Measurements from ENCODE around the gene ZFHX3.

Gene ZFHX3

GRCh38 chr16:72910381-72910780 lies 137.5 kb downstream of the ZFHX3 start:
- Histone ChIP-seq H3K9ac (ENCODE audit: low read depth in 1 of 2, low read length in 2 of 2) (no peak overlapping the region), H3K27ac (ENCODE audit: low read depth, low read length) (no peak overlapping the region), H3K9me3 (ENCODE audit: control insufficient read depth in 1 of 2, low read length in 2 of 2) (no peaks in the 10 kb centered on the region), H3K36me3 (ENCODE audit: control insufficient read depth in 1 of 2, insufficient read depth in 2 of 2, low read length in 2 of 2) (no peaks in the 10 kb centered on the region), H3K27me3 (ENCODE audit: control insufficient read depth in 1 of 2, insufficient read depth in 2 of 2, low read length in 2 of 2) (no peaks in the 10 kb centered on the region), H3K4me3 (ENCODE audit: low read depth in 1 of 2, low read length in 2 of 2) (no peak overlapping the region), H3K4me1 (ENCODE audit: control insufficient read depth in 1 of 2, insufficient read depth in 2 of 2, low read length in 2 of 2) (peaks cover 7 to 8% of the 10 kb centered on the region in 2 donors)

GRCh38 chr16:72909196-72909595 lies 138.7 kb downstream of the ZFHX3 start:
- Histone ChIP-seq H3K36me3 (ENCODE audit: control insufficient read depth in 1 of 2, insufficient read depth in 2 of 2, low read length in 2 of 2) (no peaks in the 10 kb centered on the region), H3K4me3 (ENCODE audit: low read depth in 1 of 2, low read length in 2 of 2) (no peak overlapping the region), H3K27me3 (ENCODE audit: control insufficient read depth in 1 of 2, insufficient read depth in 2 of 2, low read length in 2 of 2) (no peaks in the 10 kb centered on the region), H3K4me1 (ENCODE audit: control insufficient read depth in 1 of 2, insufficient read depth in 2 of 2, low read length in 2 of 2) (peaks cover 6 to 7% of the 10 kb centered on the region in 2 donors), H3K9me3 (ENCODE audit: control insufficient read depth in 1 of 2, low read length in 2 of 2) (no peaks in the 10 kb centered on the region), H3K27ac (ENCODE audit: low read depth, low read length) (no peak overlapping the region), H3K9ac (ENCODE audit: low read depth in 1 of 2, low read length in 2 of 2) (no peak overlapping the region)

- Histone ChIP-seq H3K9me3 (ENCODE audit: control insufficient read depth in 1 of 2, low read length in 2 of 2) (no peaks in the 10 kb centered on the region), H3K36me3 (ENCODE audit: control insufficient read depth in 1 of 2, insufficient read depth in 2 of 2, low read length in 2 of 2) (no peaks in the 10 kb centered on the region), H3K4me1 (ENCODE audit: control insufficient read depth in 1 of 2, insufficient read depth in 2 of 2, low read length in 2 of 2) (peaks cover 0 to under 1% of the 10 kb centered on the region in 2 donors), H3K27me3 (ENCODE audit: control insufficient read depth in 1 of 2, insufficient read depth in 2 of 2, low read length in 2 of 2) (no peaks in the 10 kb centered on the region), H3K9ac (ENCODE audit: low read depth in 1 of 2, low read length in 2 of 2) (no peak overlapping the region), H3K27ac (ENCODE audit: low read depth, low read length) (no peak overlapping the region), H3K4me3 (ENCODE audit: low read depth in 1 of 2, low read length in 2 of 2) (no peak overlapping the region)
These were observed 139.4 kb downstream of the ZFHX3 start for GRCh38 chr16:72908362-72909167.

GRCh38 chr16:72905581-72905980 lies 142.3 kb downstream of the ZFHX3 start:
- Histone ChIP-seq H3K9ac (ENCODE audit: low read depth in 1 of 2, low read length in 2 of 2) (no peak overlapping the region), H3K27ac (ENCODE audit: low read depth, low read length) (no peak overlapping the region), H3K9me3 (ENCODE audit: control insufficient read depth in 1 of 2, low read length in 2 of 2) (no peaks in the 10 kb centered on the region)

GRCh38 chr16:72903176-72903575 lies 144.8 kb downstream of the ZFHX3 start:
- no peak overlapping the region for H3K4me3 ChIP-seq (ENCODE audit: low read depth in 1 of 2, low read length in 2 of 2)
- H3K36me3 ChIP-seq (ENCODE audit: control insufficient read depth in 1 of 2, insufficient read depth in 2 of 2, low read length in 2 of 2) = no peaks in the 10 kb centered on the region
- no peak overlapping the region for H3K9ac ChIP-seq (ENCODE audit: low read depth in 1 of 2, low read length in 2 of 2)
- no peaks in the 10 kb centered on the region for H3K27me3 ChIP-seq (ENCODE audit: control insufficient read depth in 1 of 2, insufficient read depth in 2 of 2, low read length in 2 of 2)
- H3K27ac ChIP-seq (ENCODE audit: low read depth, low read length) = no peak overlapping the region
- no peaks in the 10 kb centered on the region for H3K9me3 ChIP-seq (ENCODE audit: control insufficient read depth in 1 of 2, low read length in 2 of 2)
- H3K4me1 ChIP-seq (ENCODE audit: control insufficient read depth in 1 of 2, insufficient read depth in 2 of 2, low read length in 2 of 2) = no peaks in the 10 kb centered on the region

More at GRCh38 chr16:72905581-72905980, 142.3 kb downstream of the ZFHX3 start:
- no peaks in the 10 kb centered on the region for H3K36me3 ChIP-seq (ENCODE audit: control insufficient read depth in 1 of 2, insufficient read depth in 2 of 2, low read length in 2 of 2)
- no peaks in the 10 kb centered on the region for H3K27me3 ChIP-seq (ENCODE audit: control insufficient read depth in 1 of 2, insufficient read depth in 2 of 2, low read length in 2 of 2)
- H3K4me3 ChIP-seq (ENCODE audit: low read depth in 1 of 2, low read length in 2 of 2) = no peak overlapping the region
- no peaks in the 10 kb centered on the region for H3K4me1 ChIP-seq (ENCODE audit: control insufficient read depth in 1 of 2, insufficient read depth in 2 of 2, low read length in 2 of 2)

- Histone ChIP-seq H3K4me1 (ENCODE audit: control insufficient read depth in 1 of 2, insufficient read depth in 2 of 2, low read length in 2 of 2) (no peaks in the 10 kb centered on the region), H3K4me3 (ENCODE audit: low read depth in 1 of 2, low read length in 2 of 2) (no peak overlapping the region), H3K9me3 (ENCODE audit: control insufficient read depth in 1 of 2, low read length in 2 of 2) (no peaks in the 10 kb centered on the region), H3K27me3 (ENCODE audit: control insufficient read depth in 1 of 2, insufficient read depth in 2 of 2, low read length in 2 of 2) (no peaks in the 10 kb centered on the region), H3K9ac (ENCODE audit: low read depth in 1 of 2, low read length in 2 of 2) (no peak overlapping the region), H3K27ac (ENCODE audit: low read depth, low read length) (no peak overlapping the region), H3K36me3 (ENCODE audit: control insufficient read depth in 1 of 2, insufficient read depth in 2 of 2, low read length in 2 of 2) (no peaks in the 10 kb centered on the region)
These were observed 145.7 kb downstream of the ZFHX3 start for GRCh38 chr16:72902206-72902605.

GRCh38 chr16:72901000-72901627 lies 146.8 kb downstream of the ZFHX3 start:
- H3K4me1 ChIP-seq (ENCODE audit: control insufficient read depth in 1 of 2, insufficient read depth in 2 of 2, low read length in 2 of 2) = no peaks in the 10 kb centered on the region
- no peak overlapping the region for H3K4me3 ChIP-seq (ENCODE audit: low read depth in 1 of 2, low read length in 2 of 2)
- H3K9me3 ChIP-seq (ENCODE audit: control insufficient read depth in 1 of 2, low read length in 2 of 2) = no peaks in the 10 kb centered on the region
- no peaks in the 10 kb centered on the region for H3K36me3 ChIP-seq (ENCODE audit: control insufficient read depth in 1 of 2, insufficient read depth in 2 of 2, low read length in 2 of 2)
- no peak overlapping the region for H3K9ac ChIP-seq (ENCODE audit: low read depth in 1 of 2, low read length in 2 of 2)
- H3K27me3 ChIP-seq (ENCODE audit: control insufficient read depth in 1 of 2, insufficient read depth in 2 of 2, low read length in 2 of 2) = no peaks in the 10 kb centered on the region
- H3K27ac ChIP-seq (ENCODE audit: low read depth, low read length) = no peak overlapping the region

- no peak overlapping the region for H3K9ac ChIP-seq (ENCODE audit: low read depth in 1 of 2, low read length in 2 of 2)
- H3K4me1 ChIP-seq (ENCODE audit: control insufficient read depth in 1 of 2, insufficient read depth in 2 of 2, low read length in 2 of 2) = no peaks in the 10 kb centered on the region
- no peak overlapping the region for H3K27ac ChIP-seq (ENCODE audit: low read depth, low read length)
- no peaks in the 10 kb centered on the region for H3K36me3 ChIP-seq (ENCODE audit: control insufficient read depth in 1 of 2, insufficient read depth in 2 of 2, low read length in 2 of 2)
- no peaks in the 10 kb centered on the region for H3K9me3 ChIP-seq (ENCODE audit: control insufficient read depth in 1 of 2, low read length in 2 of 2)
- no peaks in the 10 kb centered on the region for H3K27me3 ChIP-seq (ENCODE audit: control insufficient read depth in 1 of 2, insufficient read depth in 2 of 2, low read length in 2 of 2)
- H3K4me3 ChIP-seq (ENCODE audit: low read depth in 1 of 2, low read length in 2 of 2) = no peak overlapping the region
These were observed 149.6 kb downstream of the ZFHX3 start for GRCh38 chr16:72898216-72898825.

GRCh38 chr16:72897707-72898106 lies 150.2 kb downstream of the ZFHX3 start:
- H3K27ac ChIP-seq (ENCODE audit: low read depth, low read length) = no peak overlapping the region
- no peak overlapping the region for H3K4me3 ChIP-seq (ENCODE audit: low read depth in 1 of 2, low read length in 2 of 2)
- no peaks in the 10 kb centered on the region for H3K4me1 ChIP-seq (ENCODE audit: control insufficient read depth in 1 of 2, insufficient read depth in 2 of 2, low read length in 2 of 2)
- no peak overlapping the region for H3K9ac ChIP-seq (ENCODE audit: low read depth in 1 of 2, low read length in 2 of 2)
- H3K27me3 ChIP-seq (ENCODE audit: control insufficient read depth in 1 of 2, insufficient read depth in 2 of 2, low read length in 2 of 2) = no peaks in the 10 kb centered on the region
- no peaks in the 10 kb centered on the region for H3K9me3 ChIP-seq (ENCODE audit: control insufficient read depth in 1 of 2, low read length in 2 of 2)
- no peaks in the 10 kb centered on the region for H3K36me3 ChIP-seq (ENCODE audit: control insufficient read depth in 1 of 2, insufficient read depth in 2 of 2, low read length in 2 of 2)

GRCh38 chr16:72896485-72897118 lies 151.3 kb downstream of the ZFHX3 start:
- no peak overlapping the region for H3K4me3 ChIP-seq (ENCODE audit: low read depth in 1 of 2, low read length in 2 of 2)
- H3K9me3 ChIP-seq (ENCODE audit: control insufficient read depth in 1 of 2, low read length in 2 of 2) = no peaks in the 10 kb centered on the region
- H3K9ac ChIP-seq (ENCODE audit: low read depth in 1 of 2, low read length in 2 of 2) = no peak overlapping the region
- H3K4me1 ChIP-seq (ENCODE audit: control insufficient read depth in 1 of 2, insufficient read depth in 2 of 2, low read length in 2 of 2) = no peaks in the 10 kb centered on the region
- no peak overlapping the region for H3K27ac ChIP-seq (ENCODE audit: low read depth, low read length)
- H3K36me3 ChIP-seq (ENCODE audit: control insufficient read depth in 1 of 2, insufficient read depth in 2 of 2, low read length in 2 of 2) = no peaks in the 10 kb centered on the region
- no peaks in the 10 kb centered on the region for H3K27me3 ChIP-seq (ENCODE audit: control insufficient read depth in 1 of 2, insufficient read depth in 2 of 2, low read length in 2 of 2)

Measured in duodenal mucosa (tissue), 2 donors.